ENCODE data around the gene MGP. TPM values are rescaled to one million over a fixed set of nuclear protein-coding genes. Genes with fewer than 3 reads are reported as not detected.

Gene MGP
- total RNA-seq, 1 experiment from 2014 or later = 39.0 TPM

GRCh38 chr12:14868916-14869506, 16.6 kb downstream of the MGP start:
- peak; percentile 27 for DNase-seq (ENCODE audit: low read depth)

GRCh38 chr12:14860490-14860889, 25.2 kb downstream of the MGP start:
- no peak for DNase-seq (ENCODE audit: low read depth)

GRCh38 chr12:14858513-14858912, 27.1 kb downstream of the MGP start:
- no peak for DNase-seq (ENCODE audit: low read depth)

GRCh38 chr12:14854586-14855183, 31.0 kb downstream of the MGP start:
- DNase-seq (ENCODE audit: low read depth) = no peak

- DNase-seq (ENCODE audit: low read depth) = no peak
Measured at GRCh38 chr12:14853961-14854360, 31.7 kb downstream of the MGP start.

- no peak for DNase-seq (ENCODE audit: low read depth)
Measured at GRCh38 chr12:14852880-14853279, 32.8 kb downstream of the MGP start.

GRCh38 chr12:14850929-14851663, 34.6 kb downstream of the MGP start:
- DNase-seq (ENCODE audit: low read depth) = no peak

- peak; percentile 49 for DNase-seq (ENCODE audit: low read depth)
Measured at GRCh38 chr12:14849661-14850060, 36.0 kb downstream of the MGP start.

GRCh38 chr12:14846876-14847580, 38.6 kb downstream of the MGP start:
- DNase-seq (ENCODE audit: low read depth) = no peak

GRCh38 chr12:14846042-14846587, 39.5 kb downstream of the MGP start:
- no peak for DNase-seq (ENCODE audit: low read depth)

- DNase-seq (ENCODE audit: low read depth) = peak; percentile 60
Measured at GRCh38 chr12:14845350-14845750, 40.3 kb downstream of the MGP start.

GRCh38 chr12:14844401-14844800, 41.3 kb downstream of the MGP start:
- no peak for DNase-seq (ENCODE audit: low read depth)

- no peak for DNase-seq (ENCODE audit: low read depth)
Measured at GRCh38 chr12:14843425-14843887, 42.2 kb downstream of the MGP start, which contains the start of gene ART4. ART4 (minus strand) TSS chr12:14843526; CDS start chr12:14843113, 413 bp downstream.

GRCh38 chr12:14842315-14842714, 43.3 kb downstream of the MGP start:
- DNase-seq (ENCODE audit: low read depth) = no peak

GRCh38 chr12:14841761-14842160, 43.9 kb downstream of the MGP start:
- DNase-seq (ENCODE audit: low read depth) = peak; percentile 84

GRCh38 chr12:14840616-14841015, 45.0 kb downstream of the MGP start:
- no peak for DNase-seq (ENCODE audit: low read depth)

GRCh38 chr12:14839262-14839661, 46.4 kb downstream of the MGP start:
- DNase-seq (ENCODE audit: low read depth) = no peak

- DNase-seq (ENCODE audit: low read depth) = peak; percentile 91
Measured at GRCh38 chr12:14836336-14837210, 49.1 kb downstream of the MGP start.

GRCh38 chr12:14834509-14834908, 51.1 kb downstream of the MGP start:
- no peak for DNase-seq (ENCODE audit: low read depth)

GRCh38 chr12:14833952-14834351, 51.7 kb downstream of the MGP start:
- peak; percentile 71 for DNase-seq (ENCODE audit: low read depth)

GRCh38 chr12:14833336-14833735, 52.3 kb downstream of the MGP start:
- DNase-seq (ENCODE audit: low read depth) = no peak

Measured in Daoy (cell line).